Measurements from ENCODE around the gene FBXO10. TPM values are rescaled to one million over a fixed set of nuclear protein-coding genes. Genes with fewer than 3 reads are reported as not detected.

FBXO10 gene
- total and polyA plus RNA-seq, 2 of the 8 experiments (the other 6 are each of a cell fraction or from before 2014, with no cell fraction given): 13.1 to 13.9 TPM

DNA sequence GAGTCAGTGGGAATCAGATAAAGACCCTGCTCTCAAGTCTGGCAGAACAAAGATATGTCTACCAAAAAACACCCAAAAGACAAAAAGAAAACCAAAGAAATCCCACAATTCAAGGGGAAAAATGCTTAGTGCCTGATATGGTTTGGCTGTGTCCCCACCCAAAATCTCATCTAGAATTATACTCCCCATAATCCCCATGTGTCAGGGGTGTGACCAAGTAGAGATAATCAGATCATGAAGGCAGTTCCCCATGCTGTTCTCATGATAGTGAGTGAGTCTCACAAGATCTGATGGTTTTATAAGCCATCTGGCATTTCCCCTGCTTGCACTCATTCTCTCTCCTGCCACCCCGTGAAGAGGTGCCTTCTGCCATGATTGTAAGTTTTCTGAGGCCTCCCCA lies 13.4 kb downstream of the FBXO10 start:
- no peak overlapping the region for H4K91ac ChIP-seq (replicated peaks; ENCODE audit: insufficient read length, low read length)
- H2AFZ ChIP-seq (ENCODE audit: low read length): no peak overlapping the region
- H3K4ac ChIP-seq (replicated peaks; ENCODE audit: insufficient read length, low read depth, low read length): no peak overlapping the region
- no peak overlapping the region for H3K56ac ChIP-seq (replicated peaks; ENCODE audit: insufficient read length, low read depth, low read length)
- H4K8ac ChIP-seq (ENCODE audit: extremely low read depth, insufficient read depth, low read length): no peak overlapping the region
- H2AK5ac ChIP-seq (ENCODE audit: low read depth, low read length): no peak overlapping the region
- no peak overlapping the region for H3K9ac ChIP-seq (replicated peaks in 1 of 4; ENCODE audit: extremely low read depth in 1 of 4, low read depth in 3 of 4, low read length in 3 of 4)
- peaks cover 10 to 12% of the 10 kb centered on the region in 2 experiments; a peak in 3 of 4 replicates for H3K9me3 ChIP-seq (ENCODE audit: insufficient read depth in 2 of 2, low read depth in 1 of 2, low read length in 1 of 2)
- POLR2A ChIA-PET (ENCODE audit: partially characterized antibody): interaction anchor here (1.2 kb wide), 1 partner anchor 13 kb away, joined by 3 read pairs; no protein-coding TSS in a partner anchor
- H2BK20ac ChIP-seq (ENCODE audit: low read length): no peak overlapping the region
- no peak overlapping the region for H4K5ac ChIP-seq (ENCODE audit: insufficient read length, low read depth, low read length)
- no peak for DNase-seq (ENCODE audit: low read depth in 1 of 2, low spot score in 2 of 2)
- no peak overlapping the region for H2BK5ac ChIP-seq (ENCODE audit: low read depth, low read length)
- peaks cover 0 to 6% of the 10 kb centered on the region in 2 experiments; a peak in 1 of 4 replicates for H3K79me2 ChIP-seq (ENCODE audit: control insufficient read depth in 1 of 2, insufficient read depth in 2 of 2, low read length in 2 of 2)
- no peak overlapping the region for H2BK15ac ChIP-seq (ENCODE audit: low read length)
- WGBS, 2 experiments (ENCODE audit: extremely low coverage in 1 of 2, insufficient coverage in 1 of 2, insufficient read length in 1 of 2, insufficient replicate concordance in 2 of 2, low coverage in 1 of 2, low lambda C conversion rate in 2 of 2, missing lambda C conversion rate in 1 of 2): 83% methylated on average over 1 of the region's 1 CpG; no CpG with 5 or more reads in 1 of the 2 experiments
- H3K4me1 ChIP-seq (replicated peaks in 1 of 4; ENCODE audit: control insufficient read depth in 3 of 4, insufficient read depth in 4 of 4, low read length in 3 of 4): peaks cover 0 to 10% (median 5%) of the 10 kb centered on the region in 4 experiments; a peak in 4 of 7 replicates
- H3K27ac ChIP-seq (ENCODE audit: low read depth, low read length): no peak overlapping the region
- no peak overlapping the region for H3K14ac ChIP-seq (ENCODE audit: insufficient read length)
- H3K18ac ChIP-seq (ENCODE audit: extremely low read depth, low read length): no peak overlapping the region
- H3K4me3 ChIP-seq (ENCODE audit: extremely low read depth in 1 of 4, insufficient read depth in 2 of 4, low read depth in 3 of 4, low read length in 4 of 4): no peak overlapping the region
- H4K20me1 ChIP-seq (replicated peaks in 1 of 2; ENCODE audit: control insufficient read depth in 1 of 2, insufficient read depth in 2 of 2, low read length in 2 of 2): no peaks in the 10 kb centered on the region
- H2BK120ac ChIP-seq (replicated peaks; ENCODE audit: low read depth, low read length): no peak overlapping the region
- H3K23ac ChIP-seq (ENCODE audit: insufficient read length): no peak overlapping the region
- no peaks in the 10 kb centered on the region for H3K79me1 ChIP-seq (ENCODE audit: low read depth, low read length)
- no peaks in the 10 kb centered on the region for H3K23me2 ChIP-seq (ENCODE audit: low read depth, low read length)
- H3K27me3 ChIP-seq (replicated peaks in 1 of 4; ENCODE audit: control insufficient read depth in 3 of 4, extremely low read depth in 1 of 4, insufficient read depth in 3 of 4, low read length in 3 of 4): no peaks in the 10 kb centered on the region
- H3K36me3 ChIP-seq (ENCODE audit: control insufficient read depth in 2 of 4, insufficient read depth in 4 of 4, low read length in 3 of 4): peaks cover 0 to 8% (median 2%) of the 10 kb centered on the region in 4 experiments; a peak in 3 of 8 replicates
- no peak overlapping the region for H3K4me2 ChIP-seq (ENCODE audit: insufficient read depth in 1 of 2, low read depth in 2 of 2, low read length in 2 of 2)
- no peak for FAIRE-seq
- CTCF ChIA-PET (ENCODE audit: partially characterized antibody): no interaction called here
- no peak overlapping the region for H2BK12ac ChIP-seq (ENCODE audit: low read depth, low read length)
- TF ChIP-seq CREB1 (IDR thresholded peaks at IDR 0.05) (no peak), TAF7 (optimal IDR thresholded peaks at IDR 0.05; ENCODE audit: borderline replicate concordance, low read depth, low read length) (no peak), POU5F1 (IDR thresholded peaks at IDR 0.05; ENCODE audit: low read depth, low read length) (no peak), BACH1 (IDR thresholded peaks at IDR 0.05; ENCODE audit: low read length) (no peak), PHF8 (conservative IDR thresholded peaks at IDR 0.05; ENCODE audit: low read depth, low read length) (no peak), KDM1A (IDR thresholded peaks at IDR 0.05; ENCODE audit: borderline replicate concordance, low read length) (no peak), ZNF274 (IDR thresholded peaks at IDR 0.05; ENCODE audit: borderline replicate concordance, extremely low read depth, low read length) (no peak), SP2 (IDR thresholded peaks at IDR 0.05; ENCODE audit: low read length) (no peak), SIN3A (conservative IDR thresholded peaks at IDR 0.05 in 1 of 2, IDR thresholded peaks at IDR 0.05 in 1 of 2; ENCODE audit: low read depth in 1 of 2, low read length in 2 of 2) (no peak)
